ENCODE results near the gene GREB1.

DNA sequence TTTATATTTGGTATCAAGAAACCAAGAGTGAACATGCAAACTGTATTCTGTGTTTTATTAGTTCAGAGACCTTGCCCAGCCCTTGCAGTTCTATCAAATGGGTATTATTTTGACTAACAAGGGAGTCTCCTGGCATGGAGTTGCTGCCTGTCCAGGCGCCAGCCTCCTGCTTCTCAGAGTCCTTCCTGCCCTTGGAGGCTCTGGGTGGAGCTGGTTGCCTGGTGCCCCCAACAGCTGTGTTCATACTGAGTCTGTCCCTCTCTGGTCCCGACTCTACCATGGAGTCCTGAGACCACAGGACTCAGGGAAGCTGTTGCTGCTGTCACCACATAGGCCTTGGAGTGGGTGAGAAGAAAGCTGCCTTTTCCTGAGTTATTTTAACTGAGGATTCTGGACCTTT lies 26.3 kb upstream of the GREB1 start:
- TF ChIP-seq, protein P1, sequence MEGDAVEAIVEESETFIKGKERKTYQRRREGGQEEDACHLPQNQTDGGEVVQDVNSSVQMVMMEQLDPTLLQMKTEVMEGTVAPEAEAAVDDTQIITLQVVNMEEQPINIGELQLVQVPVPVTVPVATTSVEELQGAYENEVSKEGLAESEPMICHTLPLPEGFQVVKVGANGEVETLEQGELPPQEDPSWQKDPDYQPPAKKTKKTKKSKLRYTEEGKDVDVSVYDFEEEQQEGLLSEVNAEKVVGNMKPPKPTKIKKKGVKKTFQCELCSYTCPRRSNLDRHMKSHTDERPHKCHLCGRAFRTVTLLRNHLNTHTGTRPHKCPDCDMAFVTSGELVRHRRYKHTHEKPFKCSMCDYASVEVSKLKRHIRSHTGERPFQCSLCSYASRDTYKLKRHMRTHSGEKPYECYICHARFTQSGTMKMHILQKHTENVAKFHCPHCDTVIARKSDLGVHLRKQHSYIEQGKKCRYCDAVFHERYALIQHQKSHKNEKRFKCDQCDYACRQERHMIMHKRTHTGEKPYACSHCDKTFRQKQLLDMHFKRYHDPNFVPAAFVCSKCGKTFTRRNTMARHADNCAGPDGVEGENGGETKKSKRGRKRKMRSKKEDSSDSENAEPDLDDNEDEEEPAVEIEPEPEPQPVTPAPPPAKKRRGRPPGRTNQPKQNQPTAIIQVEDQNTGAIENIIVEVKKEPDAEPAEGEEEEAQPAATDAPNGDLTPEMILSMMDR (tag by site-specific recombination; IDR thresholded peaks at IDR 0.05): no peak
- TF ChIP-seq SETDB1 (IDR thresholded peaks at IDR 0.05; ENCODE audit: insufficient read length, low read length): no peak
- no peak for TF ChIP-seq ZNF114 (tag by site-specific recombination; IDR thresholded peaks at IDR 0.05)
- TF ChIP-seq ZNF274 (IDR thresholded peaks at IDR 0.05; ENCODE audit: low read length): no peak
- no peak for TF ChIP-seq ZNF274 (tag by site-specific recombination; IDR thresholded peaks at IDR 0.05; ENCODE audit: borderline replicate concordance)
- TF ChIP-seq ZBTB17 (tag by site-specific recombination; IDR thresholded peaks at IDR 0.05): no peak
- no peak for TF ChIP-seq ZNF654 (tag by site-specific recombination; IDR thresholded peaks at IDR 0.05; ENCODE audit: low read depth)
- no peak for TF ChIP-seq ZBTB49 (tag by site-specific recombination; IDR thresholded peaks at IDR 0.05; ENCODE audit: low read depth)
- TF ChIP-seq ZNF391 (tag by site-specific recombination; IDR thresholded peaks at IDR 0.05; ENCODE audit: borderline replicate concordance, low read depth): no peak
- TF ChIP-seq PRDM1 (tag by site-specific recombination; IDR thresholded peaks at IDR 0.05): no peak
- no peak for TF ChIP-seq ZNF623 (tag by site-specific recombination; IDR thresholded peaks at IDR 0.05)
- no peak for TF ChIP-seq ZBTB7A (tag by site-specific recombination; IDR thresholded peaks at IDR 0.05; ENCODE audit: low read depth)
